Natural killer cell (primary cell): ENCODE data around the gene LRRC56. TPM values are rescaled to one million over a fixed set of nuclear protein-coding genes. Genes with fewer than 3 reads are reported as not detected.

Source experiments
- ATAC-seq, 3 donors: fragments of 150-1000 bp in 2 of 3; fragments of 200-7000 bp in 1 of 3; cut with Tn5 transposase; 1 replicate in 1 of 3; 2 replicates in 2 of 3; pipeline ENCODE4 v1.10.0; 2021; ENCODE audit warnings: mild to moderate bottlenecking in 2 of 3, moderate library complexity in 2 of 3
- DNase-seq, 2 donors: peaks; one replicate each; pipeline versions ENCODE4 v3.0.0 to v3.0.0-alpha.2; 2013 to 2021; ENCODE audit warnings: mixed read lengths in 1 of 2
- H3K27ac ChIP-seq: one replicate; pipeline ENCODE4 v1.5.1; 2013; ENCODE audit warnings: mild to moderate bottlenecking, low read length
- H3K27me3 ChIP-seq: one replicate; pipeline ENCODE4 v1.6.1; 2013; ENCODE audit warnings: low read length; ENCODE audit not compliant: control insufficient read depth, insufficient read depth
- H3K36me3 ChIP-seq: one replicate; pipeline ENCODE4 v1.6.1; 2013; ENCODE audit warnings: low read length; ENCODE audit not compliant: control insufficient read depth, insufficient read depth
- H3K4me1 ChIP-seq: one replicate; pipeline ENCODE4 v1.6.1; 2013; ENCODE audit warnings: low read length; ENCODE audit not compliant: control insufficient read depth, insufficient read depth
- H3K4me3 ChIP-seq: one replicate; pipeline ENCODE4 v1.5.1; 2013; ENCODE audit warnings: low read length
- H3K9me3 ChIP-seq: one replicate; pipeline ENCODE4 v1.6.1; 2013; ENCODE audit warnings: low read length; ENCODE audit not compliant: control insufficient read depth, insufficient read depth
- H3K27ac Mint-ChIP-seq, 2 donors: one replicate each; pipeline ENCODE4 v1.8.0; 2022; ENCODE audit warnings: mild to moderate bottlenecking in 2 of 2, mixed read lengths in 2 of 2, moderate library complexity in 1 of 2
- H3K27me3 Mint-ChIP-seq, 2 donors: one replicate each; pipeline ENCODE4 v1.8.0; 2022; ENCODE audit warnings: low read depth in 2 of 2, mixed read lengths in 2 of 2
- H3K36me3 Mint-ChIP-seq: one replicate; pipeline ENCODE4 v1.8.0; 2022; ENCODE audit warnings: mixed read lengths
- H3K4me1 Mint-ChIP-seq, 2 donors: one replicate each; pipeline ENCODE4 v1.8.0; 2022; ENCODE audit warnings: mixed read lengths in 2 of 2
- H3K4me3 Mint-ChIP-seq: one replicate; pipeline ENCODE4 v1.8.0; 2022; ENCODE audit warnings: mild to moderate bottlenecking, moderate library complexity, mixed read lengths
- H3K9me3 Mint-ChIP-seq, 2 donors: one replicate each; pipeline ENCODE4 v1.8.0; 2022; ENCODE audit warnings: mixed read lengths in 2 of 2
- CTCF ChIP-seq: fragments of 200-600 bp; IDR thresholded peaks from one replicate; pipeline ENCODE4 v1.8.0; 2022; ENCODE audit warnings: antibody characterized with exemption
- WGBS: methylation state at CpG from one replicate; pipeline ENCODE4 v1.1.7; 2013; ENCODE audit warnings: missing lambda C conversion rate; ENCODE audit not compliant: insufficient coverage; 5-methylcytosine and 5-hydroxymethylcytosine counted together
- intact Hi-C: fragments of 100-400 bp; cut with micrococcal nuclease; formaldehyde crosslinking; loops from one replicate; pipeline ENCODE4 v1.14.2; 2022
- total RNA-seq, 4 donors: library from RNA; stranded (reverse); fragments of 120-200 nt in 1 of 4; gene quantifications; one replicate each; pipeline versions ENCODE4 v1.2.3 to v1.2.4, GENCODE V29; 2013 to 2022

Gene LRRC56
- total RNA-seq, 3 donors from 2014 or later (not counting 1 experiment from before 2014, with no cell fraction given): 1.5 to 2.4 (median 2.2) TPM

- Mint-ChIP-seq H3K4me1 (peaks cover 44 to 47% of the 10 kb centered on the region in 2 donors), H3K4me3 (peak overlapping the region; percentile 45), H3K27ac (peak overlapping the region; percentile 53 to 66), H3K36me3 (no peaks in the 10 kb centered on the region), H3K27me3 (no peaks in the 10 kb centered on the region), H3K9me3 (no peaks in the 10 kb centered on the region)
- 83% methylated on average over 13 of the region's 14 CpGs for WGBS
- intact Hi-C loops: no loop called here
- Histone ChIP-seq H3K9me3 (no peaks in the 10 kb centered on the region), H3K4me3 (no peak overlapping the region), H3K4me1 (peaks cover 46% of the 10 kb centered on the region), H3K36me3 (peaks cover 24% of the 10 kb centered on the region), H3K27ac (no peak overlapping the region), H3K27me3 (no peaks in the 10 kb centered on the region)
- TF ChIP-seq CTCF: no peak
- no peak for DNase-seq
- no peak for ATAC-seq
Measured at GRCh38 chr11:581342-581741, 44.0 kb downstream of the LRRC56 start.

GRCh38 chr11:581752-582151 is 44.4 kb downstream of the LRRC56 start:
- Mint-ChIP-seq H3K27ac (peak overlapping the region; percentile 53 to 66), H3K9me3 (no peaks in the 10 kb centered on the region), H3K36me3 (no peaks in the 10 kb centered on the region), H3K4me3 (no peak overlapping the region), H3K27me3 (no peaks in the 10 kb centered on the region), H3K4me1 (peaks cover 46 to 50% of the 10 kb centered on the region in 2 donors)
- H3K27ac ChIP-seq: no peak overlapping the region
- no peak for ATAC-seq
- TF ChIP-seq CTCF: no peak
- peaks cover 24% of the 10 kb centered on the region for H3K36me3 ChIP-seq
- 93% methylated on average over 17 of the region's 17 CpGs for WGBS
- no peak for DNase-seq
- no peaks in the 10 kb centered on the region for H3K9me3 ChIP-seq
- H3K4me1 ChIP-seq: peaks cover 46% of the 10 kb centered on the region
- intact Hi-C loops: no loop called here
- no peaks in the 10 kb centered on the region for H3K27me3 ChIP-seq
- H3K4me3 ChIP-seq: no peak overlapping the region

- Mint-ChIP-seq H3K27me3 (no peaks in the 10 kb centered on the region), H3K36me3 (peaks cover 4% of the 10 kb centered on the region), H3K4me1 (peaks cover 41 to 51% of the 10 kb centered on the region in 2 donors), H3K9me3 (no peaks in the 10 kb centered on the region), H3K4me3 (no peak overlapping the region), H3K27ac (no peak overlapping the region)
- intact Hi-C loops: no loop called here
- H3K4me3 ChIP-seq: no peak overlapping the region
- no peak for TF ChIP-seq CTCF
- WGBS: 98% methylated on average over 10 of the region's 10 CpGs
- DNase-seq (no peak), ATAC-seq (no peak)
- H3K27ac ChIP-seq: no peak overlapping the region
- H3K36me3 ChIP-seq: peaks cover 34% of the 10 kb centered on the region
- no peaks in the 10 kb centered on the region for H3K27me3 ChIP-seq
- peaks cover 35% of the 10 kb centered on the region for H3K4me1 ChIP-seq
- no peaks in the 10 kb centered on the region for H3K9me3 ChIP-seq
Measured at GRCh38 chr11:584287-584686, 47.0 kb downstream of the LRRC56 start.
